NCI-H1417 treated with DMSO at 0.1 percent for 48 hours (cell line): ENCODE results near the gene ARHGEF26.

Source experiments
- DNase-seq: peaks from one replicate; lab custom pipeline; 2025; lab: John Stamatoyannopoulos, UW

Gene ARHGEF26

GRCh38 chr3:154210986-154211385, 89.8 kb downstream of the ARHGEF26 start:
- DNase-seq = no peak

GRCh38 chr3:154214306-154214705, 93.1 kb downstream of the ARHGEF26 start:
- DNase-seq = no peak

- no peak for DNase-seq
Observed at GRCh38 chr3:154217671-154218070, 96.5 kb downstream of the ARHGEF26 start.

GRCh38 chr3:154218728-154219127, 97.5 kb downstream of the ARHGEF26 start:
- DNase-seq = no peak

- no peak for DNase-seq
Observed at GRCh38 chr3:154220462-154220861, 99.3 kb downstream of the ARHGEF26 start.

- no peak for DNase-seq
Observed at GRCh38 chr3:154223519-154223918, 102.3 kb downstream of the ARHGEF26 start.

- DNase-seq = no peak
Observed at GRCh38 chr3:154224366-154224765, 103.2 kb downstream of the ARHGEF26 start.

- no peak for DNase-seq
Observed at GRCh38 chr3:154224866-154225265, 103.7 kb downstream of the ARHGEF26 start.

GRCh38 chr3:154225536-154225935, 104.3 kb downstream of the ARHGEF26 start:
- DNase-seq = no peak

- DNase-seq = no peak
Observed at GRCh38 chr3:154227531-154227930, 106.3 kb downstream of the ARHGEF26 start.

GRCh38 chr3:154228561-154229216, 107.5 kb downstream of the ARHGEF26 start:
- DNase-seq = no peak

- no peak for DNase-seq
Observed at GRCh38 chr3:154229217-154229590, 108.0 kb downstream of the ARHGEF26 start.

GRCh38 chr3:154235330-154235729, 114.1 kb downstream of the ARHGEF26 start:
- no peak for DNase-seq

- DNase-seq = no peak
Observed at GRCh38 chr3:154236331-154236730, 115.1 kb downstream of the ARHGEF26 start.

GRCh38 chr3:154240235-154240634, 119.0 kb downstream of the ARHGEF26 start:
- DNase-seq = no peak

GRCh38 chr3:154241496-154241895, 120.3 kb downstream of the ARHGEF26 start:
- DNase-seq = no peak

- no peak for DNase-seq
Observed at GRCh38 chr3:154242766-154243165, 121.6 kb downstream of the ARHGEF26 start.

- DNase-seq = no peak
Observed at GRCh38 chr3:154243353-154243752, 122.2 kb downstream of the ARHGEF26 start.

GRCh38 chr3:154244644-154245043, 123.5 kb downstream of the ARHGEF26 start:
- no peak for DNase-seq

- DNase-seq = no peak
Observed at GRCh38 chr3:154247806-154248415, 126.7 kb downstream of the ARHGEF26 start.

- DNase-seq = no peak
Observed at GRCh38 chr3:154250291-154250690, 129.1 kb downstream of the ARHGEF26 start.

- no peak for DNase-seq
Observed at GRCh38 chr3:154251610-154252009, 130.4 kb downstream of the ARHGEF26 start.

GRCh38 chr3:154252759-154253638, 131.8 kb downstream of the ARHGEF26 start:
- peak; percentile 36 for DNase-seq
